Thyroid gland (tissue), 4 donors: ENCODE measurements around the gene BIRC7. TPM values are rescaled to one million over a fixed set of nuclear protein-coding genes. Genes with fewer than 3 reads are reported as not detected.

ENCODE experiments used
- DNase-seq, 2 donors: peaks; one replicate each; pipeline ENCODE4 v3.0.0-alpha.2; 2019
- H3K27ac ChIP-seq, 3 donors: fragments of 200-600 bp; sonication (generic); 1 replicate in 2 of 3; 2 replicates in 1 of 3; pipeline ENCODE4 v1.5.1; 2016 to 2019; ENCODE audit warnings: mild to moderate bottlenecking in 1 of 3, moderate library complexity in 1 of 3
- H3K27me3 ChIP-seq: fragments of 200-600 bp; sonication (generic); one replicate; pipeline ENCODE4 v1.5.1; 2019
- H3K36me3 ChIP-seq, 2 donors: fragments of 200-600 bp; sonication (generic); one replicate each; pipeline ENCODE4 v1.5.1; 2016 to 2019
- H3K4me1 ChIP-seq, 2 donors: fragments of 200-600 bp; sonication (generic); one replicate each; pipeline ENCODE4 v1.5.1; 2017 to 2019
- H3K4me3 ChIP-seq, 3 donors: fragments of 200-600 bp; sonication (generic); replicated peaks in 1 of 3; 1 replicate in 2 of 3; 2 replicates in 1 of 3; pipeline ENCODE4 v1.5.1; 2016; ENCODE audit warnings: mild to moderate bottlenecking in 1 of 3
- H3K9me3 ChIP-seq: fragments of 200-600 bp; sonication (generic); one replicate; pipeline ENCODE4 v1.5.1; 2017
- POLR2A ChIP-seq, 2 donors: fragments of 450-650 bp; IDR thresholded peaks; one replicate each; pipeline ENCODE4 v1.6.1; 2017; ENCODE audit warnings: antibody characterized with exemption in 2 of 2, mild to moderate bottlenecking in 2 of 2, moderate library complexity in 1 of 2
- WGBS, 2 donors: methylation state at CpG; one replicate each; pipeline ENCODE4 v1.1.5; 2017; 5-methylcytosine and 5-hydroxymethylcytosine counted together
- intact Hi-C: fragments of 100-400 bp; cut with DNase I; formaldehyde crosslinking; loops from one replicate; pipeline ENCODE4 v1.15.1; 2023
- total RNA-seq, 4 donors: library from RNA; depleted of rRNA; stranded (reverse); fragments of >200 nt; gene quantifications; one replicate each; pipeline ENCODE4 v1.2.3, GENCODE V29; 2016
- TF ChIP-seq, protein P1 (sequence below), 6 experiments: fragments of 200-600 bp in 3 of 6; fragments of 450-650 bp in 3 of 6; sonication (generic) in 3 of 6; IDR thresholded peaks; one replicate each; pipeline ENCODE4 v1.5.1; 2016 to 2019; ENCODE audit warnings: antibody characterized with exemption in 6 of 6, mild to moderate bottlenecking in 2 of 6, inconsistent platforms in 1 of 6, moderate library complexity in 1 of 6

Gene BIRC7
- total RNA-seq, 4 donors from 2014 or later, result not detected

DNA sequence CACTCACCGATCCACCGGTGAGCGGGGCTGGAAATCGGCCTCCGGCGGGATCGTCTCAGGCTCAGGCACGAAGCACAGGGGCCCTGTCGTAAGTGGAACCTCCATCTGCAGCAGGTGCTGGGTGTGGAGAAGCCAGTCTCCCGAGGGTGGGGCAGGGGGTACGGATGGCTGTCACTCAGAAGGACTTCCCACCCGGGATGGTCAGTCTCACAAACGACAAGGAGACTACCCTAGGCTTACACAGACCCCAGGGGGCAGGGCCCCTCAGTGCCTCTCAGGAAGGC lies 47.6 kb upstream of the BIRC7 start:
- Histone ChIP-seq H3K27me3 (no peaks in the 10 kb centered on the region), H3K9me3 (no peaks in the 10 kb centered on the region), H3K4me3 (no peak overlapping the region), H3K27ac (no peak overlapping the region), H3K4me1 (no peaks in the 10 kb centered on the region), H3K36me3 (no peaks in the 10 kb centered on the region)
- 81 to 90% methylated on average over 8 to 10 of the region's 13 CpGs for WGBS, 2 donors
- no peak for TF ChIP-seq POLR2A (IDR thresholded peaks at IDR 0.05)
- no peak for DNase-seq
- intact Hi-C loops, result loop anchor here (5.0 kb wide), 1 partner anchor 49 kb away; the partner anchor contains the start of gene BIRC7

- no peak for TF ChIP-seq POLR2A (IDR thresholded peaks at IDR 0.05)
- TF ChIP-seq, protein P1, sequence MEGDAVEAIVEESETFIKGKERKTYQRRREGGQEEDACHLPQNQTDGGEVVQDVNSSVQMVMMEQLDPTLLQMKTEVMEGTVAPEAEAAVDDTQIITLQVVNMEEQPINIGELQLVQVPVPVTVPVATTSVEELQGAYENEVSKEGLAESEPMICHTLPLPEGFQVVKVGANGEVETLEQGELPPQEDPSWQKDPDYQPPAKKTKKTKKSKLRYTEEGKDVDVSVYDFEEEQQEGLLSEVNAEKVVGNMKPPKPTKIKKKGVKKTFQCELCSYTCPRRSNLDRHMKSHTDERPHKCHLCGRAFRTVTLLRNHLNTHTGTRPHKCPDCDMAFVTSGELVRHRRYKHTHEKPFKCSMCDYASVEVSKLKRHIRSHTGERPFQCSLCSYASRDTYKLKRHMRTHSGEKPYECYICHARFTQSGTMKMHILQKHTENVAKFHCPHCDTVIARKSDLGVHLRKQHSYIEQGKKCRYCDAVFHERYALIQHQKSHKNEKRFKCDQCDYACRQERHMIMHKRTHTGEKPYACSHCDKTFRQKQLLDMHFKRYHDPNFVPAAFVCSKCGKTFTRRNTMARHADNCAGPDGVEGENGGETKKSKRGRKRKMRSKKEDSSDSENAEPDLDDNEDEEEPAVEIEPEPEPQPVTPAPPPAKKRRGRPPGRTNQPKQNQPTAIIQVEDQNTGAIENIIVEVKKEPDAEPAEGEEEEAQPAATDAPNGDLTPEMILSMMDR (IDR thresholded peaks at IDR 0.05), result no peak
- no peaks in the 10 kb centered on the region for H3K27me3 ChIP-seq
- H3K4me3 ChIP-seq, result no peak overlapping the region
- intact Hi-C loops, result loop anchor here (5.0 kb wide), 1 partner anchor 49 kb away; the partner anchor contains the start of gene BIRC7
- no peaks in the 10 kb centered on the region for H3K4me1 ChIP-seq
- no peak overlapping the region for H3K27ac ChIP-seq
- no peaks in the 10 kb centered on the region for H3K36me3 ChIP-seq
- no peaks in the 10 kb centered on the region for H3K9me3 ChIP-seq
- no peak for DNase-seq
- WGBS, 2 donors, result 71 to 74% methylated on average over 10 to 13 of the region's 15 CpGs
These were observed 46.9 kb upstream of the BIRC7 start for GRCh38 chr20:63188641-63189321.

- TF ChIP-seq, protein P1 (IDR thresholded peaks at IDR 0.05), result no peak
- no peak for TF ChIP-seq POLR2A (IDR thresholded peaks at IDR 0.05)
- WGBS, 2 donors, result 78 to 94% methylated on average over 5 of the region's 5 CpGs
- Histone ChIP-seq H3K27ac (no peak overlapping the region), H3K36me3 (no peaks in the 10 kb centered on the region), H3K9me3 (no peaks in the 10 kb centered on the region), H3K4me1 (no peaks in the 10 kb centered on the region), H3K4me3 (no peak overlapping the region), H3K27me3 (no peaks in the 10 kb centered on the region)
- DNase-seq, result no peak
- intact Hi-C loops, result loop anchor here (5.0 kb wide), 1 partner anchor 48 kb away; the partner anchor contains the start of gene BIRC7
These were observed 46.4 kb upstream of the BIRC7 start for GRCh38 chr20:63189322-63189642.

GRCh38 chr20:63189846-63190559 lies 45.7 kb upstream of the BIRC7 start:
- H3K27ac ChIP-seq, result no peak overlapping the region
- no peaks in the 10 kb centered on the region for H3K9me3 ChIP-seq
- 83 to 88% methylated on average over 7 to 12 of the region's 17 CpGs for WGBS, 2 donors
- peaks cover 1 to 2% of the 10 kb centered on the region in 2 donors for H3K36me3 ChIP-seq
- no peak for TF ChIP-seq POLR2A (IDR thresholded peaks at IDR 0.05)
- TF ChIP-seq, protein P1 (IDR thresholded peaks at IDR 0.05), result no peak
- no peak overlapping the region for H3K4me3 ChIP-seq
- DNase-seq, result no peak
- intact Hi-C loops, result loop anchor here (5.0 kb wide), 1 partner anchor 47 kb away; the partner anchor contains the start of gene BIRC7
- H3K4me1 ChIP-seq, result no peaks in the 10 kb centered on the region
- no peaks in the 10 kb centered on the region for H3K27me3 ChIP-seq

DNA sequence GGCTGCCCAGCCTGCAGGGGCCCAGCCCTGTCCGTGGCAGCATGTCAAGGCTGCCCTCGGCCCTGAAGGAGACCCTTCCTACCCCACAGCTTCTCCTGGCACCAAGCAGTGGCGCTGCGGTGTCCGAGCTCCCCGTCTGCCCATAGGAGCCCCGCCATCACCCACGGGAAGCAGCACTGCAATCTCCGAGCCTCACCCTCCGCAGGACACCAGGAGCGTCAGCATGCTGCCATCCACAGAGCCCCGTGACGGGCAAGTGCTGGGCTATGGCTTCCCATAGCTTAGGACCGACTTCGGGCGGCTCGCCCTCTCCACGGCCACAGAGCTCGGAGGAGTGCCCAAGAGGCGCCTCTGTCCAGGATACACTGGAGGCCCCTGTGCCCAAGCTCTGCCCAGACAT lies 44.9 kb upstream of the BIRC7 start:
- Histone ChIP-seq H3K36me3 (peaks cover 7 to 9% of the 10 kb centered on the region in 2 donors), H3K27me3 (no peaks in the 10 kb centered on the region), H3K27ac (no peak overlapping the region), H3K4me3 (no peak overlapping the region), H3K9me3 (no peaks in the 10 kb centered on the region), H3K4me1 (no peaks in the 10 kb centered on the region)
- TF ChIP-seq, protein P1 (IDR thresholded peaks at IDR 0.05), result no peak
- no peak for TF ChIP-seq POLR2A (IDR thresholded peaks at IDR 0.05)
- 90 to 100% methylated on average over 2 to 14 of the region's 20 CpGs for WGBS, 2 donors
- intact Hi-C loops, result no loop called here
- no peak for DNase-seq
